Hepatocyte (in vitro differentiated cells): ENCODE data around the gene ZNF212. TPM values are rescaled to one million over a fixed set of nuclear protein-coding genes. Genes with fewer than 3 reads are reported as not detected.

Experiments
- DNase-seq: peaks from one replicate; pipeline ENCODE4 v3.0.0-alpha.2; 2016; ENCODE audit warnings: low spot score
- H2AFZ ChIP-seq: fragments of 200-600 bp; sonication (generic); 2 replicates; pipeline ENCODE4 v1.6.0; 2016; ENCODE audit warnings: antibody characterized with exemption, mild to moderate bottlenecking
- H3K27ac ChIP-seq: fragments of 200-600 bp; sonication (generic); 2 replicates; pipeline ENCODE4 v1.5.1; 2016; ENCODE audit warnings: mild to moderate bottlenecking
- H3K27me3 ChIP-seq: fragments of 200-600 bp; sonication (generic); 2 replicates; pipeline ENCODE4 v1.6.1; 2016
- H3K36me3 ChIP-seq: fragments of 200-600 bp; sonication (generic); replicated peaks from 2 replicates; pipeline ENCODE4 v1.5.1; 2016; ENCODE audit warnings: low read depth; ENCODE audit not compliant: insufficient read depth
- H3K4me1 ChIP-seq: fragments of 200-600 bp; sonication (generic); 2 replicates; pipeline ENCODE4 v1.5.1; 2016; ENCODE audit warnings: mild to moderate bottlenecking, moderate library complexity; ENCODE audit not compliant: insufficient read depth
- H3K4me2 ChIP-seq: fragments of 200-600 bp; sonication (generic); 2 replicates; pipeline ENCODE4 v1.6.0; 2016
- H3K4me3 ChIP-seq: fragments of 200-600 bp; sonication (generic); 2 replicates; pipeline ENCODE4 v1.5.1; 2016; ENCODE audit warnings: mild to moderate bottlenecking
- H3K79me2 ChIP-seq: fragments of 200-600 bp; sonication (generic); 2 replicates; pipeline ENCODE4 v1.6.0; 2017; ENCODE audit warnings: mild to moderate bottlenecking
- H3K9me2 ChIP-seq: fragments of 200-600 bp; sonication (generic); replicated peaks from 2 replicates; pipeline ENCODE4 v1.6.0; 2017; ENCODE audit warnings: mild to moderate bottlenecking; ENCODE audit not compliant: insufficient read depth
- H3K9me3 ChIP-seq: fragments of 200-600 bp; sonication (generic); 2 replicates; pipeline ENCODE4 v1.5.1; 2016; ENCODE audit warnings: low read depth, mild to moderate bottlenecking
- H4K20me1 ChIP-seq: fragments of 200-600 bp; sonication (generic); 2 replicates; pipeline ENCODE4 v1.6.0; 2016; ENCODE audit warnings: mild to moderate bottlenecking; ENCODE audit not compliant: insufficient read depth, poor library complexity, severe bottlenecking
- EZH2 ChIP-seq: fragments of 200-600 bp; sonication (generic); IDR thresholded peaks from 2 replicates; pipeline ENCODE4 v1.6.1; 2016; ENCODE audit warnings: antibody characterized with exemption, mild to moderate bottlenecking, borderline replicate concordance
- EZH2phosphoT487 ChIP-seq: fragments of 200-600 bp; sonication (generic); IDR thresholded peaks from one replicate; pipeline ENCODE4 v1.6.1; 2018; ENCODE audit warnings: antibody characterized with exemption, mild to moderate bottlenecking, low read depth, moderate library complexity; ENCODE audit not compliant: unreplicated experiment, severe bottlenecking
- WGBS: methylation state at CpG from one replicate; pipeline ENCODE4 v1.1.6; 2016; ENCODE audit warnings: low lambda C conversion rate; ENCODE audit errors: missing lambda C conversion rate; 5-methylcytosine and 5-hydroxymethylcytosine counted together
- polyA plus RNA-seq: library from polyadenylated mRNA; unstranded; fragments of >200 nt; fragmentation: Nextera tagmentation; extraction: Ambion mirVana; gene quantifications from 2 replicates; pipeline ENCODE4 v1.2.1, GENCODE V29; 2016
- total RNA-seq: library from RNA; depleted of rRNA; stranded (reverse); fragments of >200 nt; gene quantifications from 2 replicates; pipeline ENCODE4 v1.2.3, GENCODE V29; 2014
- TF ChIP-seq, protein P1 (sequence below): fragments of 200-600 bp; sonication (generic); IDR thresholded peaks from 2 replicates; pipeline ENCODE4 v1.5.1; 2016; ENCODE audit warnings: antibody characterized with exemption, mild to moderate bottlenecking; ENCODE audit not compliant: poor library complexity

Gene ZNF212
- total and polyA plus RNA-seq, 2 experiments from 2014 or later, result 4.6 to 9.9 TPM

DNA sequence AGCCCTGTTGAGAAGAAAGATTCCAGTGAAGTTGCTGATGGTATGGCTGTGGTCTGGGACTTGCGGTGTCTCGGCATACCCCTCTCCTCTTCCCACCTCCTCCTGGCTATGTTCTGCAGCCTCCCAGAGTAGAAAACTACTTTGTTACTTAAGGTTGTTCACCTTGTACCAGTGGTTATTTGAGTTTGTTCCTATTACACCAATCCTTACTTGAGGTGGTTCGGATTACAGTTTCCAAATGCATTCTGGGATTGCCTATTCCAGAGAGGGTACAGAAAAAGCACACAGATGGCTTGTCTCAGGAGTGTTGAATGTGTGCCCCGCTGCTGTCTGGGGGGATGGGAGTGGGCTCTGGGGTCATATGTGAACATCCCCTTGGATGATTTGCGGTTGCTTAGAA lies 15.7 kb downstream of the ZNF212 start:
- Histone ChIP-seq H3K9me2 (no peaks in the 10 kb centered on the region), H3K4me1 (no peaks in the 10 kb centered on the region), H3K27ac (no peak overlapping the region), H3K36me3 (no peaks in the 10 kb centered on the region), H3K27me3 (no peaks in the 10 kb centered on the region), H3K79me2 (no peaks in the 10 kb centered on the region), H3K4me3 (no peak overlapping the region), H3K9me3 (no peaks in the 10 kb centered on the region), H2AFZ (no peak overlapping the region), H3K4me2 (no peak overlapping the region), H4K20me1 (no peaks in the 10 kb centered on the region)
- TF ChIP-seq, protein P1, sequence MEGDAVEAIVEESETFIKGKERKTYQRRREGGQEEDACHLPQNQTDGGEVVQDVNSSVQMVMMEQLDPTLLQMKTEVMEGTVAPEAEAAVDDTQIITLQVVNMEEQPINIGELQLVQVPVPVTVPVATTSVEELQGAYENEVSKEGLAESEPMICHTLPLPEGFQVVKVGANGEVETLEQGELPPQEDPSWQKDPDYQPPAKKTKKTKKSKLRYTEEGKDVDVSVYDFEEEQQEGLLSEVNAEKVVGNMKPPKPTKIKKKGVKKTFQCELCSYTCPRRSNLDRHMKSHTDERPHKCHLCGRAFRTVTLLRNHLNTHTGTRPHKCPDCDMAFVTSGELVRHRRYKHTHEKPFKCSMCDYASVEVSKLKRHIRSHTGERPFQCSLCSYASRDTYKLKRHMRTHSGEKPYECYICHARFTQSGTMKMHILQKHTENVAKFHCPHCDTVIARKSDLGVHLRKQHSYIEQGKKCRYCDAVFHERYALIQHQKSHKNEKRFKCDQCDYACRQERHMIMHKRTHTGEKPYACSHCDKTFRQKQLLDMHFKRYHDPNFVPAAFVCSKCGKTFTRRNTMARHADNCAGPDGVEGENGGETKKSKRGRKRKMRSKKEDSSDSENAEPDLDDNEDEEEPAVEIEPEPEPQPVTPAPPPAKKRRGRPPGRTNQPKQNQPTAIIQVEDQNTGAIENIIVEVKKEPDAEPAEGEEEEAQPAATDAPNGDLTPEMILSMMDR, result no peak
- TF ChIP-seq EZH2phosphoT487, result no peak
- TF ChIP-seq EZH2, result no peak
- DNase-seq, result no peak
- WGBS, result 97% methylated on average over 5 of the region's 5 CpGs

DNA sequence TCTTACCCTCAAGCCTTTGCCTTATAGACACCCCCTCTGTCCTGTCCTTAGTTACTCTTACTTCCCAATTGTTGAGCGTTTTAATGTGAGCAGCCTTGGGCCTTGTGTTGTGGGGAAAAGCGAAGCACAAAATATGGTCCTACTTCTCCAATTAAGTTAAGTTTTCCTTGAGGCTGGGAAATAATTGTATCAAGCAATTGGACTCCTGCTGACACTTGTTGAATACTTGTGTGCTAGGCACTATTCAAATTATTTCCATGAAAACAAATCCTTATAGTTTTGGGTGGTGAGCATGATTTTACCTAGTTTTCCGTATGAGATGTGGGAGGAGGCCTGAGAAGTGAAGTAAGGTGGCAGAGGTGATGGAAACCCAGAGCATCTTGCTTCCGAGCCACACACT lies 17.1 kb downstream of the ZNF212 start:
- Histone ChIP-seq H2AFZ (no peak overlapping the region), H3K9me2 (no peaks in the 10 kb centered on the region), H3K4me2 (no peak overlapping the region), H4K20me1 (no peaks in the 10 kb centered on the region), H3K27ac (no peak overlapping the region), H3K4me1 (no peaks in the 10 kb centered on the region), H3K9me3 (no peaks in the 10 kb centered on the region), H3K27me3 (no peaks in the 10 kb centered on the region), H3K79me2 (no peaks in the 10 kb centered on the region), H3K36me3 (no peaks in the 10 kb centered on the region), H3K4me3 (no peak overlapping the region)
- TF ChIP-seq EZH2phosphoT487, result no peak
- TF ChIP-seq, protein P1, result no peak
- TF ChIP-seq EZH2, result no peak
- DNase-seq, result no peak
- 95% methylated on average over 4 of the region's 4 CpGs for WGBS

DNA sequence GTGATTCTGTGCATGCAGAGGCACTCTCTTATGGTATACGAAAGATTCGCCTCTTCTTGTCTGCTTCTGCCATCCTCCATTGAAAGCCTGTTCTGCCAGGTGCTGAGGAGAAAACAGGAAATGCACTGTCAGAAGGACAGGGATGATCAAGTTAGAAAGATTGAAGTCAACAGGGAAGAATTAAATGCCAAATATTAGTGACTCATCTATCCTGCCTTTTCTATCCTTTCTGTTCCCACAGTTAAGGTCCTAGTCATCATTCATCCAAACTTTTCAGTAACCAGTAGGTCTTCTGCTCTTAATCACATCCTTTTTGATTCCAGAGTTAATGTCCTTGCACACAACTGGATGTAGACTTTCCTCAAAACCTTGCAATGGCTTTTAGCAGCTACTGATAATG lies 17.7 kb downstream of the ZNF212 start:
- Histone ChIP-seq H3K4me1 (no peaks in the 10 kb centered on the region), H3K4me3 (no peak overlapping the region), H4K20me1 (no peaks in the 10 kb centered on the region), H3K9me2 (no peaks in the 10 kb centered on the region), H3K36me3 (no peaks in the 10 kb centered on the region), H3K79me2 (no peaks in the 10 kb centered on the region), H3K4me2 (no peak overlapping the region), H3K9me3 (no peaks in the 10 kb centered on the region), H3K27ac (no peak overlapping the region), H2AFZ (no peak overlapping the region), H3K27me3 (no peaks in the 10 kb centered on the region)
- 91% methylated on average over 2 of the region's 2 CpGs for WGBS
- DNase-seq, result no peak
- TF ChIP-seq, protein P1, result no peak
- TF ChIP-seq EZH2, result no peak
- TF ChIP-seq EZH2phosphoT487, result no peak

DNA sequence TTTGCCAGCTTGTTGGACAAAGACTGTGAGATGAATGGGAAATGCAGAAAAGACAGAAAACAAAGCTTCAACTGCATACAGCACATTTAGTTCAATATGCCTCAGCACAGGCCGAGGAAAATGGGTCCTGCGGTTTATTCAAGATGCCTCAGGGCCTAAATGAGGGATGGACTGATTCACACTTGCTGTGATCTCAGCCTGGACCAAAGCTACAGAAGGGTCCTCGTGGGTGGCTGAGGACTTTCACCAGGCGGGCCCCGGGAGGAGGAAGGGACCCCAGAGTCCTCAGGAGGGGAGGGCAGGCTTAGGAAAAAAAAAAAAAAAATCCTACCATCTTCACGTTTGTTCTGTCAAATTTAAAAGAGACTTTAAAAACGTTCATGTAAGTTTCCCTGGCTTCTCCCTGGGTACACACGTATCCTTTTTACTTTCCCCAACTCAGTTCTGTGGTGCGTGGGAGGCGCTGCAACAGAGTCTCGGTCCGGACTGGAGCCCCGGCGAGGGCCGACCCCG lies 21.9 kb downstream of the ZNF212 start:
- H3K4me3 ChIP-seq, result peak overlapping the region; percentile 78
- peak overlapping the region; percentile 87 for H3K4me2 ChIP-seq
- H4K20me1 ChIP-seq, result no peaks in the 10 kb centered on the region
- no peak for TF ChIP-seq EZH2phosphoT487
- TF ChIP-seq EZH2, result no peak
- TF ChIP-seq, protein P1, result no peak
- H3K36me3 ChIP-seq, result no peaks in the 10 kb centered on the region
- H3K27me3 ChIP-seq, result no peaks in the 10 kb centered on the region
- WGBS, result 13% methylated on average over 16 of the region's 16 CpGs
- H3K4me1 ChIP-seq, result peaks cover 8% of the 10 kb centered on the region
- no peaks in the 10 kb centered on the region for H3K9me2 ChIP-seq
- H3K27ac ChIP-seq, result peak overlapping the region; percentile 87
- peak; percentile 32 for DNase-seq
- H2AFZ ChIP-seq, result peak overlapping the region; percentile 54
- peaks cover 17% of the 10 kb centered on the region for H3K79me2 ChIP-seq
- H3K9me3 ChIP-seq, result no peaks in the 10 kb centered on the region
